HK-2 (cell line): ENCODE data around the gene R3HDM4.

Source experiments
- DNase-seq: peaks from one replicate; pipeline ENCODE4 v3.0.0-alpha.2; 2018; ENCODE audit not compliant: unreplicated experiment

The R3HDM4 gene

GRCh38 chr19:929891-930258 lies 16.9 kb upstream of the R3HDM4 start:
- DNase-seq: no peak

- DNase-seq: no peak
Observed at GRCh38 chr19:929203-929890, 16.3 kb upstream of the R3HDM4 start.

- no peak for DNase-seq
Observed at GRCh38 chr19:928471-929202, 15.6 kb upstream of the R3HDM4 start.

- no peak for DNase-seq
Observed at GRCh38 chr19:927780-928401, 14.9 kb upstream of the R3HDM4 start.

GRCh38 chr19:927351-927779 lies 14.3 kb upstream of the R3HDM4 start:
- no peak for DNase-seq

- DNase-seq: peak; percentile 30
Observed at GRCh38 chr19:926589-927350, 13.8 kb upstream of the R3HDM4 start.

GRCh38 chr19:926323-926588 lies 13.2 kb upstream of the R3HDM4 start:
- DNase-seq: no peak

- peak; percentile 88 for DNase-seq
Observed at GRCh38 chr19:925526-926322, 12.7 kb upstream of the R3HDM4 start, which contains the start of gene ARID3A. Gene ARID3A, plus strand, starts transcription at chr19:926035. Its CDS starts 3,494 bp downstream, at chr19:929529.

- DNase-seq: peak; percentile 68
Observed at GRCh38 chr19:925087-925525, 12.1 kb upstream of the R3HDM4 start.

GRCh38 chr19:924553-925086 lies 11.6 kb upstream of the R3HDM4 start:
- peak; percentile 29 for DNase-seq

GRCh38 chr19:920051-920864 lies 7.2 kb upstream of the R3HDM4 start:
- peak; percentile 31 for DNase-seq

- DNase-seq: peak; percentile 61
Observed at GRCh38 chr19:919199-920050, 6.4 kb upstream of the R3HDM4 start.

GRCh38 chr19:918481-919198 lies 5.6 kb upstream of the R3HDM4 start:
- peak; percentile 30 for DNase-seq

GRCh38 chr19:918152-918437 lies 5.1 kb upstream of the R3HDM4 start:
- no peak for DNase-seq

- DNase-seq: peak; percentile 35
Observed at GRCh38 chr19:917323-918151, 4.5 kb upstream of the R3HDM4 start, which contains the start of gene KISS1R. Gene KISS1R, plus strand, starts transcription at chr19:917333. Its CDS starts 170 bp downstream, at chr19:917503.

GRCh38 chr19:916645-917322 lies 3.8 kb upstream of the R3HDM4 start:
- no peak for DNase-seq
